HG03565 (cell line): ENCODE results near the gene MUL1.
A peak's percentile ranks its signal among the peaks of the same experiment; 100 is the strongest.
"Not testable (repeated sequence)": the region's sequence is repeated elsewhere in the genome, so short reads cannot be mapped to it uniquely, and the experiment has no call there.

Experiments used
- ATAC-seq: cut with Tn5 transposase; IDR thresholded peaks from one replicate; pipeline ENCODE4 v1.9.1; 2021; ENCODE audit warnings: mild to moderate bottlenecking, moderate library complexity; ENCODE audit not compliant: unreplicated experiment

MUL1 gene

DNA sequence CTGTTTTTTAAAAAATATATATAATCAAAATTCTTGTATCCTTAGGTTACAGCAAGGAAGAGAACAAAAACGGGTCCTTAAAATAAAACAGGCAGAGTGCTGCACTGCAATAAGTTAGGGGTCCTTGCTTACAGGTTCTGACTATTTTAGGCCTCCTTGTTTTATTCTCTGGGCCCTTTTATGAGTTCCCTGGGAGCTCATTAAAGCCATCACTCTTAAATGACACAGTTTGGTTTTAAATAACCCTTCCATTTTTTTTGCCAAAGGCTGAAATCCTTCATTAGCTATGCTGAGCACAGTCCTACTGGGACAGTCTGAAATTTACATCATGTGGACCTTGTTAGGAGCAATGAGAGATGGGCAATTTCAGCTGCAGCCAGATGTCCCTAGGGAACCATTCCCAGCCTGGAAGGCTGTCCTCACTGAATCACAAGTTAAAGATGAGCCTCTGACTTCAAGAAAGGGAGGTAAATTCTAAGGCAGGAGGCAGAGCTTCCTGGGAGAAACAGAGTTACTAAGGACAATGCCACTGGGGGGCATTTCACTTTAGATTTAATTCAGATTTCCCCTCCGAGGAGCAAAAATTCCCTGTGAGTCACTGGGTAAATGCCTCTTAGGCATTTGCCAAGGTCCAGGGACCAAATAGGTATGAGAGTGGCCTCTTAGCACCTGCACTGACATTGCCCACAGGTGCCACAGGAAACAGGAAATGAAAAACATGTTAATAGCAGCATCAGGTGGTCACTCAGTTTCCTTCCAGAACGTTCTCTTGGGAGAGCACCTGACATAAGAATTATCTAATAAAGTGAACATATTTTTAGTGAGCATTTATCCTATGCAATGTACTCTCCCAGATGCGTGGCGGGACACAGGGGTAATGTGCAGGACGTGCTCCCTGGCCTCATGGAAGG is 3.8 kb upstream of the MUL1 start:
- ATAC-seq = no peak

DNA sequence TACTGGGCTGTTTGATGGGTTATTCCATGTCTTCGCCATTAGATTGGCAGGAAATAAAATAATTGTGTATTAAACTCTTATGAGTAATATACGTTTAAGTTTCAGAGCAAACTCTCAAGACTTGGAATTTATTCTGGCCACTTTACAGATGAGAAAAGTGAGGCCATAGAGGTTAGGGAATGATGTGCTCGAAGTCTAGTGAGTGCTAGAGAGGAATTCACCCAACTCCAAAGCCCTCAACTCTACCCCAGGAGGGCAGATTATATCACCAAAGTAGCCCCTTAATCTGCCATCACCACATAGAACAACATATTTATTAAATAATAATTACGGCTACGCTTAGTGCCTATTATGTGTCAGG is 440 bp upstream of the MUL1 start:
- no peak for ATAC-seq

DNA sequence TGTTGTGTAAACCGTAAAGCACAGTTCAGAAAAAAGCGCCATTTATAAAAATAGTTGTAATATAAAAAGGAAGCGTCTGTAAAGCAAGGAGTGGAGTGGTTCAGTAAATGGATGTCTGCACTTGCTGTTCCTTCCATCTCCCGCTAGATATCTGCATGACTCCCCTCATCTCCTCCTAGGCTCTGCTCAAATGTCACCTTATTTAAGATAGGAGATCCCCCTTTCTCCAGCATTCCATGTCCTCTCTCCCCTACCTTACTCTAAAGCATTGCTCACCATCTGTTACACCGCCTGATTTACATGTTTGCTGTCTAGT is 745 bp downstream of the MUL1 start:
- peak; percentile 16 for ATAC-seq

DNA sequence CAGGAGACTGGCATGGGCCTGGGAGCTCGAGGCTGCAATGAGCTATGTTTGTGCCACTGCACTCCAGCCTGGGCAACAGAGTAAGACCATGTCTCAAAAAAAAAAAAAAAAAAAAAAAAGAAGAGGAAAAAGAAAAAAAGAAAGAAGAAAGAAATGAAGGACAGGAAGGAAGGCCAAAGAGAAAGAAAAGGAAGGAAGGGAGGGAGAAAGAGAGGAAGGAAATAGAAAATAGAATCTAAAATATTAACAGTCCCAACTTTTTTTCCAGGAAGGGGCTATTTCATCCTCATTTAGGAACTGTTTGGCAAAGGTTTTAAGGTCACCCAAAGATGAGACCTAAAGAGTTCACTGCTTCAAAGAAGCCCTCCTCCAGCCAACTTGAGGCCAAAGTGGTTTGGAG is 2.5 kb downstream of the MUL1 start:
- no peak for ATAC-seq

DNA sequence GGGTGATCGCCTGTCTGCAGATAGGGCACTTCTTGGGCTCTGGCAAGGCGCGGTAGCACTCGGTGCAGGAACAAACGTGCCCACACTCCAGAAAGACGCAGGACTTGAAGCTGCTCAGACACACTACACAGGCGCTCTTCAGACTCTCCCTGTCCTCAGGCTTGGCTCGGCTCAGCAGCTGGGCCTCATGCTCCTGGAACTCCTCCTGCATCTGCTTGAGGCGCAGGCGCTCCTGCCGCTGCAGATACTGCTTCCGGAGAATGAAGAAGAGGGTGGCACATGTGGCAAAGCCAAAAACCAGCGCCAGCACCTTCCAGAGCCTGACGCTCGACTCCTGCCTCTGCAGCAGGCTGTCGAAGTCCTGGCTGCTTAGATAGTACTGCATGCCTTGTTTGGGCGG is 7.2 kb downstream of the MUL1 start:
- no peak for ATAC-seq

DNA sequence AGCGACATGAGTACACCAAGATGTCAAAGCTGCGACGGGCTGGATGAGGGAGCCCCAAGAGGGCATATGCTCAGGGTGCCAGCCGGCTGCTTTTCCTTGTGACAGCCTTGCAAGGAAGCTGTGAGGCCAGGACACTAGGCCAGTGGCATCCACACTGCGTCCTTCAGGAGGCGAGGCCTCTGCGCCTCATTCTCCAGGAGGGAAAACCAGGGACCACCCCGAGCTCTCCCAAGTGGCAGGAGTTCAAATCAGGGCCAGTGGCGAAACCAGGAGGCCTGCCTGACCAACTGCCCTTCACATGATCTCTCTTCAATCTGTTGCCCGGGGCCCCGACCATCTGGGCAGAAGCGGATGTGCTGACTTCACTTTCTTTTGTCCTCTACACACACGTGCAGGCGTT is 8.2 kb downstream of the MUL1 start:
- ATAC-seq = no peak

DNA sequence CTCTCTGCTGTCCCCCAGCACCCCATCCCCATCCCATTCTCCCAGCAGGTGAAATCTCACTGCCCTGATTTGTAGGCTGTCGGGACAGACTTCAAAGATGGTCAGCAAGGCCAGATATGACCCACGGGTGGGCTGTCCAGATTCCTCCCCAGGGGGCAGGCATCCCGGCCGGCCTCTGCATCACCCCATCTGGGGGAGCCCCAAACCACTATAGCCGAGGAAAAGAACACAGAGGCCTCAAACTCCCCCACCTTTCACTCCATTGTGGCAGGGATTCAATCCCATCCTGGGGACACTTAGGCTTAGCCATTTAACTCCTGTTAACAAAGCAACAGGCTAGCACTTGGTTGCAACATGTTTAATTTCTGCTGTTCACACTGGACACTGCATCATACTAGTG is 8.8 kb downstream of the MUL1 start:
- ATAC-seq = no peak

DNA sequence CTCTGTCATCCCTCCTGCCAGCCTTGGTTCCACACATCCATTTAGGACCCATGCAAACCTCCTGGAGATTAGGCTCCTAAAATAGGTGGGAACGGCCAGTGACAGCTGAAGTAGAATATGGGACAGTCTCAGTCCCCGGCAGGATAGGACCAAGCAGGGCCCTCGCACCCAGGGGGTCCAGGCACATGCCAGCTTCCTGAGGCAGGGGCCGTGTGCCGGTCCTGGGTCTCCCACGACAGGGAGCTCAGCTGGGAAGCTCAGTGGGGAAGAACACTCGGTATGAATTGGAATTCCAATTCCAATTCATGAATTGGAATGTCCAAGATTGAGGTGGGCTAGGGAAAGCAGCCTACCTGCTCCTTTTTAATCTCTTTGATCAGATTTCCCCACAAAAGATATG is 9.8 kb downstream of the MUL1 start:
- no peak for ATAC-seq

DNA sequence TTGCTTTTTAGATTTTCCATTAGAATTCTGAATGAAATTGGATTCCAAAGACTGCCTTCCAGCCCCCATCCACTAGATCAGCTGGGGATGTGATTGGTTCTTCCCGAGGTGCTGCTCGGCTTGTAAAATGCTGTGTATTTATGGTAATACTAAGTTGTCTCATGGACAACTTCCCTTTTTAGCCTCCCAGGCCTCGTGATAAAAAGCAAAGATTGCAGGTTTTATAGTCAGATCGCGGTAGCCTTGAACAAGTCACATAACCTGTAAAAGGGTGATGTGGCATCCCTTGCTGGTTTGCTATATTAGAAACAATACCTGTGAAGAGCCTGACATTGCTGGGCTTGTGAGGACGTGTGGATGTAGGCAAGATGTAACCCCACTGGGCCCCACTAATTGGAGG is 10.4 kb downstream of the MUL1 start:
- no peak for ATAC-seq

DNA sequence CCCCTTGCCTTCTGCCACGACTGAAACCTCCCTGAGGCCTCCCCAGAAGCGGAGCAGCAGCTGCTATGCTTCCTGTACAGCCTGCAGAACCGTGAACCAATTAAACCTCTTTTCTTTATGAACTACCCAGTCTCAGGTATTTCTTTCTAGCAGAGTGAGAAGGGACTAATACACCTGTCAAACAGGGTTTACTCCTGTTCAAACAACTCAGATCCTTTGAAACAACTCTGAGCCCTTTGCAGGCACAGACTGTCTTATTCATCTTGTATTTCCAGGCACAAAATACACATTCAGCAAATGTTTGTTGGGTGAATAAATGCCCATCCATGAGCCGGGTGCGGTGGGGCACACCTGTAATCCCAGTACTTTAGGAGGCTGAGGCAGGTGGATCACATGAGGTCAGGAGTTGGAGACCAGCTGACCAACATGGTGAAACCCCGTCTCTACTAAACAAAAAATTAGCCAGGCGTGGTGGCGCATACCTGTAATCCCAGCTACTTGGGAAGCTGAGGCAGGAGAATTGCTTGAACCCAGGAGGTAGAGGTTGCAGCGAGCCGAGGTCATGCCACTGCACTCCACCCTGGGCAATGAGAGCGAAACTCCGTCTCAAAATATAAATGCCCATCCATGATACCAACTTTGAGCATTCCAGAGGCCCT is 11.1 kb downstream of the MUL1 start:
- ATAC-seq = not testable (repeated sequence)

DNA sequence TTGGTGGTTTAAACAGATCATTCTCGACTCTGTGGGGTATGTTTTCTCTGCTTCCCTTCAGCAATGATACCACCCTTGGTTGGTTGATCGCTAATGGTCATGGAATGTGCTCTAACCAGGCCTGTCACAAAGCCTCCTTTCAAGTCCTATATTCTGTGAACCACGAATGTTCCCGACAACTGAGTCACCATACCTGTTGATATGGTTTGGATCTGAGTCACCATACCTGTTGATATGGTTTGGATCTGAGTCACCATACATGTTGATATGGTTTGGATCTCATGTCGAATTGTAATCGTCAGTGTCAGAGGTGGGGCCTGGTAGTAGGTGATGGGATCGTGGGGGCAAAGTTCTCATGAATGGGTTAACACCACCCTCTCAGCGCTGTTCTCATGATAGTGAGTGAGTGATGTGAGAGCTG is 11.7 kb downstream of the MUL1 start:
- no peak for ATAC-seq

DNA sequence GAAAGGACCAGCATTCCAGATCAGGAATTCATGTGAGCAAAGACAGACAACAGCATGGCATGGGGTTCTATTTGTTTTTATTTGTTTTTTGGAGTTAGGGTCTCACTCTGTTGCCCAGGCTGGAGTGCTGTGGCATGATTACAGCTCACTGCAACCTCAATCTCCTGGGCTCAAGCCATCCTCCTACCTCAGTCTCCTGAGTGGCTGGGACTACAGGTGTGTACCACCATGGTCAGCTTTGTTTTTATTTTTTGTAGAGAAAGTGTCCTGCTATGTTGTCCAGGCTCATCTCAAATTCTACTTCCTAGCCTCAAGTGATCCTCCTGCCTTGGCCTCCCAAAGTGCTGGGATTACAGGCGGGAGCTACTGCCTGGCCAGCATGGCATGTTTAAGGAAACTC is 12.3 kb downstream of the MUL1 start:
- ATAC-seq = no peak

DNA sequence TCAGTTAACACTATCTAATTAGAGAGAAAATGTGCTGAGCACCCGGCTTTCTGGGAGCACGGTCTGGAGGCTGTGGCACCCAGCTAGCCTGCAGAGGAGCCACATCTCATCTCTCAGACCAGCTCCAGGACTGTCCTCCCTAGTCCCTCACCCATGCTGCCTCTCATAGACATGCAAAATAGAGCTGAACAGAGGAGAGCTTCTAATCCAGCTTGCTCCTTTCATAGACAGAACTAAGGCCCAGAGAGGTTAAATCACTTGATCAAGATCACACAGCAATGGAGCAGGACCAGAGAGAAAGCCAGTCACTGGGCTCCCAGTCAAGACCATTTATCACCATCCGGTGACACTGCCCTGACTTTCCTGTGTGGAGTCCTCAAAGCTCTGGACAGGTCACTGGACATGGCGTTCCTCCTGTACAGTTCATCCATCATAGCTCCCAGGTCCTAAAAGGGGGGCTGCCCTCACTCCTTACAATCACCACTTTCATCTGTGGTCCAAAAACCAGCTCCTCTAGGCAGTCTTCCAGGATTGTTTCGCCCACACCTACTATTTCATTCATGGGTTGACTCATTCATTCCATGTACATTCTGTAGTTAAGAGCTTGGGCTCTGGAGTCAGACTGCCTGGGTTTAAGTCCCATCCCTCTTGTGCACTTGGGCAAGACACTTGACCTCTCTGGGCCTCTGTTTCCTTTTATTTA is 13.2 kb downstream of the MUL1 start:
- no peak for ATAC-seq

DNA sequence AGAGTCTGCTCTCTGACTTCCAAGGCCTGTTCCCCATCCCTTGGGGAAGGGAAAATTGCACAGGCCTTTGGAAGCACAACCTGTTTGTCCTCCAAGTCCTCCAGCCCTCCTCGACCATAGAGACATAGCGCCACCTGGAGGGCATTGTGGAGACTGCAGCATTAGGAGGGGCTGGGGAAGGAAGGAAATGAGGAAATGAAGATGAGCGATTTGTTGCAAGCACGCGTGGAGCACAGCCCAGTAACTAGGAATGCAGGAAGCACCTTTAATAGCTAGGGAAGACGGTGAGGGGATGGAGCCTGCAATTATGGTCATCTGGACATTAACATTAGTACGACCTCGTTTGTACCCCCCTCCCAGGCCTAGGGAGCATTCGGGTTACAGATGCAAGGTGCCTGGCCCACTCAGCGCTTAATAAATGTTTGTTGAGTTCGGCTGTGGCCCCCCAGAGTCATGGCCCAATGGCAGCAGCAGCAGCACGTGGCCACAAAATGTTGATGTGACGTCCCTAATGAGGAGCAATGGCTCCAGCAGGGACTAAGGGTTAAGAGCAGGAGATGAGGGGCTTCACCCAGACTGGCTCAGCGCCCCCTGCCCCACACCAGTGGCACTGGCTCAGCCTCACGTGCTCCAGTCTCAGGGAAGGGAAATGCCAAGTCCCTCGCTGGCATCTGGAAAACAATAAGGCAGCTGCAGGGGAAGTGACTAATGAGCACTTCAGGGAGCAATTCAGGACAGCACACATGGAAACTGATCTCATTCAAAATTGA is 13.9 kb downstream of the MUL1 start:
- ATAC-seq = no peak

DNA sequence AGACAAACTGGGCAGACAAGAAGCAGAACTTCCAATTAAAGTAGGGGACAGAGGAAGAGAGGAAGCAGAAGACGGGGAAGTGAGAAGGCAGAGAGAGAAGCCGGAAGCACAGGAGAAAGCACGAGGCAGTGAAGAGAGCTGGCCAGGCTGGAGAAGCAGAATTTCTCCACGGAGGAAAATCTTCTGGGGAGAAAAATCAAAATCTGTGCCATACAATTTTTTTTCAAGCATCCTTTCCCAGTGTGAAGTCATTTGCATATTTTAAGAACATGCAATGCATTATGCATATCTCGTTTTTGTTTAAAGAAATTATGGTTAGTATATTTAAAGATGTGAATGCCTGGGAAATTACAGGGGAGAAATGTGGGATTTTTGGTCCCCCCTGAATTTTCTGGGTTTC is 14.6 kb downstream of the MUL1 start:
- ATAC-seq = no peak

DNA sequence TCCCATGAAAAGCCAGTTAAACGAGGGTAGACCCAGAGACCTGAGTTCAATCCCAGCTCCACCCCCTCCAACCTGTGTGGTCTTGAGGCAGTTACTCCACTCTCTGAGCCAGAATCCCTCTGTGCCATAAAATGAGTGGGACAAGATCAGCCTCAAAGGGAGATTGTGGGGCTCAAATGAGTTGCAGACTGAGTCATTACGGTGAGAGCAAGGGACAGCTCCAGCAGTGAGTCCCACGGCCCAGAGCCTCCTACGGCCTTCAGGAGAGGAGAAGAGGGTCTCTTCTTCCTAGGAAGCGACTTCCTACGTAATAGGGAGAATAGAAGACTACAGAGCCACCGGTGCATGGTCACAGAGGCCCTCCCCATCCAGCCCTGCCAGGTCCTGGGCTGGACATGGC is 15.2 kb downstream of the MUL1 start:
- no peak for ATAC-seq

DNA sequence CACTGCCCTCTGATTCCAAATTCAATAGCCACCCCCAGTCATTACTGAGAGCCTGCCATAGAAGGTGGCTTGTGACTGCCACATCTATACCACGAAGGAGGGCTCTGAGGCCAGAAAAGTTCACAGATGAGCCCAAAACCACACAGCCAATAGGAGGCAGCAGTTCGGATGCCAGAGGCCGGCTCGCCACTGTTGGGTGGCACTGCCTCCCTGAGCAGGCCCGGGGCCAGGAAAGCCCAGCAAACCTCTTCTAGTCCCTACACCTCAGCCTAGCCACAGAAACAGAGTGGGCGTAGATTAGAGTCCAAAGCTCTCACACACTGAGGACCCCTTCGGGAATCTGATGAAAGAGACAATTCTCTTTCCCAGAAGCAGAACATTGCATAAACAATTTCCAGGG is 16.1 kb downstream of the MUL1 start:
- no peak for ATAC-seq

DNA sequence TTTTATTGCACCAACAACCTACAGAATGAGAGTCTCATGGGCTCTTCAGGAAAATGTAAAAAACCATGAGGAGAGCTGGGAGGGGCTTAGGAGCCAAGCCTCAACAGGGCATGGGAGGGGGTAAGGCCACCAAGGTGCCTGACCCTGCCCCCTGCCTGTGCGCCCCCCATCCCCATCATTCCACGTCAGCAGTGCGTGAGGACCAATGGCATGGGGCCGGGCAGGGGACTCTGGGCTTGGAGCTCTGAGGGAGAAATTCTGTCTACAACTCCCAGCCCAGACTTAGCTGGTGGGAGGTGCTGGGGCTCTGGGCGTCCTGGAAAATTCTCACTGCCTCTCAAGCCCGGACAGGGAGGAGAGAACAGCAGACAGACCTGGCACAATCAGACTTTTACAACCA is 16.8 kb downstream of the MUL1 start:
- ATAC-seq = no peak

DNA sequence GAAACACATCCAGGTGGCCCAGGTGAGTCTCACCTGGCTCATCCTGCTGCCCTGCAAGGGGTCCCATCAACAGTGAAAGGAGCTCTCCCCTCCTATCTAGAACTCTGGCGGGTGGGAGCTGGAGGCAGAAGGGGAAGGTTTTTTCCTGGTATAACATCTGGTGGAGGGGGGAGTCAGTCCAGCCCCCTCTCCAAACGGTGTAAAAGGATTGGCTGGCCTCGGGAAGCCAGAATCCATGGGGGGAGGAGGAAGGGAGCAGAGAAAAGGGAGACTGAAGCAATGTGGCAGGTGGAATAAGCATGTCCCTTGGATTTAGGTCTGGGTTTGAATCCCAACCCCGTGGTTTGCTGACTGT is 20.7 kb downstream of the MUL1 start:
- no peak for ATAC-seq

DNA sequence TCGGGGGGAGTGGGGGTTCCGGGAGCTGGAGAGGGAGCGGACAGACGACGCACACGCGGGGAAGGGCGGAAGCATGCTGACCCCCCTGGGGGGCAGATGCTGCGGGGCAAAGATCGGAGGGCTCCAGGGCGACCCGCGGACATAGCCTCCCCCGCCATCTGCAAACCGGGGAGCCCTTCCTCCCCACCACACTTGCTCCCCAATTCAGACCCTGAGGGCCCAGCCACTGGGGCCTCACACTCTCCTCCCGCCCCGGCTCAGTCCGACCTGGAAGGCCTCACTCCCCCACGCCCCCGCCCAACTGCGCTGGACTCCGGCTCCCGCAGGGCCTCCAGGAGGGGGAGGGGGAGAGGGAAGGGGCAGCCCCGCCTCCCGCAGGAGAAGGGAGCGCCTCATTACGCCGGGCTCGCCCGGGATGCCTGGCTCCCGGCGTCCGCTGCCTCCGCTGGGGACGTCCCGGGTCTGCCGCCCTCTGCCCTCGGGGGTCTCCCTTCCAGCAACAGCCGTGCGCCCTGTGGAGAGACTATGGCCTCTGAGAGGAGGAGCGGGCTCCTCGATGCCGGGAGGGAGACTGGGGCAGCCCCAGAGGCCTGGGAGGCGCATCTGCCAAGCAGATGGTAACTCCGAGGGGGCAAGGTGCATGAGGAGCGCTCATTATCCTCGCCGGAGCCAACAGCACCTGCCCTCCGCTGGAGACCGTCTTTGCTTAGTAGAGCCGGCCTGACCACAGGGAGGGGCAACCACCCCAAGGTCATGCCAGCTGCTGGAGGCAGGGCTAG is 21.3 kb downstream of the MUL1 start:
- ATAC-seq = no peak
